Measurements from ENCODE around the gene KIAA0586. TPM values are rescaled to one million over a fixed set of nuclear protein-coding genes. Genes with fewer than 3 reads are reported as not detected.
"Not testable (repeated sequence)": the region's sequence is repeated elsewhere in the genome, so short reads cannot be mapped to it uniquely, and the experiment has no call there.

The KIAA0586 gene
- total RNA-seq, 1 donor from 2014 or later = 21.0 TPM

DNA sequence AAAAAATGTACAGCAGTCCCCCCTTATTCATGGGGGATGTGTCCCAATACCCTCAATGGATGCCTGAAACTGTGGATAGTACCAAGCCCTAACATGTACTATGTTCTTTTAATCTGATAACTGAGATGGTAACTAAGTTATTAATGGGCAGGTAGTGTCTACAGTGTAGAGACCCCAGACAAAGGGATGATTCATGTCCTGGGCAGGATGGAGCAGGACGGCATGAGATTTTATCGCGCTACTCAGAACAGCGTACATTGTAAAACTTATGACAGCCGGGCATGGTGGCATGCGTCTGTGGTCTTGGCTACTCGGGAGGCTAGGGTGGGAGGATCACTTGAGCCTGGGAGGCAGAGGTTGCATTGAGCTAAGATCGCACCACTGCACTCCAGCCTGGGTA lies 37.1 kb downstream of the KIAA0586 start:
- DNase-seq = no peak

DNA sequence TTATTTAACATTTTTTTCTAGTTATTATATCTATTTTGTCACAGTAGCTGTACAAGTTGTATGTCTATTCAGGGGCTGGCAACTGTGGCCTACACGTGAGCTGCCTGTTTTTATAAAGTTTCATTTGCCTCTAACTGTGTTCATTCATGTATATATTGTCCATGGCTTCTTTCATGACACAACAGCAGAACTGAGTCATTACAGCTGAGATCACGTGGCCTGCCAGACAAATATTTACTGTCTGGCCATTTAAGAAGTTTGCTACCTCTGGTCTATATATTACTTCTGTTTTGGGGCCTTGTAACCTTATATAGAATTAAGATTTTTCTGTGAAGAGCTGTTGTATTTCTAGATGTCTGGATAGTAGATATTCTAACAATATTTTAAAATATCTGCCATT lies 37.9 kb downstream of the KIAA0586 start:
- no peak for DNase-seq

- no peak for DNase-seq
Observed at GRCh38 chr14:58466459-58466858, 38.9 kb downstream of the KIAA0586 start.

- DNase-seq = no peak
Observed at GRCh38 chr14:58467575-58467974, 40.1 kb downstream of the KIAA0586 start.

DNA sequence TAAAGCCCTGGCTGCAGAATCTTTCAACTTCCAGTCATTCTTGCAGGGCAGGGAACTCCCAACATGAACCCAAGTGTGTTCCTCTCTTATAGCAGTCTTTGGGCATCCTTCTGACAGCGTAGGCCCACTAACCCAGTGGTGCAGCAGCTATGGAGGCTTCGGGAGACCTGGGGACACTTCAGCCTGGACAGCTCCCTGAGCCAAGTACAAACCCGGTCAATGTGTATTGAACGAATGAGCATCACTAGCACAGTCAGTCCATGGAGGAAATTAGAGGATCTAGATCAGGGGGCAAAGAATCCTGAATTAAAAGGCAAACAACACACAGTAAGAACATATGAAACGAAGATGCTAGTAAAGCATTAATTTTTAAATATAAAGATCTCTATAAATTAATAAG lies 41.8 kb downstream of the KIAA0586 start:
- DNase-seq = no peak

DNA sequence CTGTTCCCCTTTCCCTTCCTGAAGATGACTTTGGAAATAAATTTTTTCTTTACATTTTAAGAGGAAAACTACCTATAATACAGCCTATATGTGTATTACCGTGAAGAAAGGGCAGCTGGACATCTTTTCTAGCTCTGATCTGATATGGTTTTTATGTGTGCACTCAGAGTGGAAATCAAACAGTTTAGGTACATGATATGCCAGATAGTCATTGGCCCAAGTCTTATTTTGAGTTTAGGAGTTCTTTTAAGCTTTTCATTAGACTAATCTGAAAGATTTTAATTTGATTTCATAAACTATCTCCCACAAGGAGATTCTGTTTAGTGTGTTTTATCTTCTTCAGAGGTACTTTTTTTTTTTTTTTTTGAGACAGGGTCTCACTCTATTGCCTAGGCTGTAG lies 48.8 kb downstream of the KIAA0586 start:
- no peak for DNase-seq

GRCh38 chr14:58477653-58478052 lies 50.1 kb downstream of the KIAA0586 start:
- DNase-seq = no peak

DNA sequence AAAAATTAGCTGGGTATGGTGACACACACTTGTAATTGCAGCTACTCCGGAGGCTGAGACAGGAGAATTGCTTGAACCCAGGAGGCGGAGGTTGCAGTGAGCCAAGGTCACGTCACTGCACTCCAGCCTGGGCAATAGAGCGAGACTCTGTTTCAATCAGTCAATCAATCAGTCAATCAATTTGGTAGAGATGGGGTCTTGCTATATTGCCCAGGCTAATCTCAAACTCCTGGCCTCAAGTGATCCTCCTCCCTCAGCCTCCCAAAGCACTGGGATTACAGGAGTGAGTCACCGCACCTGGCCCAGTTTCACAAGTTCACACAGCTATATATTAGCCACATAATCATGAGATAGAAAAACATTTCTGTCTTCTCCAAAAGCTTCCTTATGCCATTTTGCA lies 50.8 kb downstream of the KIAA0586 start:
- not testable (repeated sequence) for DNase-seq

DNA sequence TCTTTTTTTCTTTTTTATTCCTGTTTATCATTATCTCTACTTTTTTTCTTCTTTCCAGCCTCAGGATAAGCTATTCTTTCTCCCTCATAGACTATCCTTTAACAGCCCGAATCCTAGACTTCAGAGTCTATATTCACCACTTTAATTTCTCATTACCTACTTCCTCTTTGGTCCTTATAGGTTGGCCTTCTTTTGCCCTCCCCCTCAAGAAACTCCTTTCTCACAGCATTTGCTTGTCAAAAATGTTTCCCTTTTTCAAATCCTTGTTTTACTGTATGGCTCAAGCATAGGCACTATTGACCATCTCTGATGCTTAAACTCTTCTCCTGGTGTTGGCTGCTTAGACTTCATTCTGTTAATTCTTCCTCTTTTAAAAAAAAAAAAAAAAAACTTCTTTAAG lies 52.5 kb downstream of the KIAA0586 start:
- DNase-seq = no peak

GRCh38 chr14:58484176-58484575 lies 56.7 kb downstream of the KIAA0586 start:
- DNase-seq = no peak

DNA sequence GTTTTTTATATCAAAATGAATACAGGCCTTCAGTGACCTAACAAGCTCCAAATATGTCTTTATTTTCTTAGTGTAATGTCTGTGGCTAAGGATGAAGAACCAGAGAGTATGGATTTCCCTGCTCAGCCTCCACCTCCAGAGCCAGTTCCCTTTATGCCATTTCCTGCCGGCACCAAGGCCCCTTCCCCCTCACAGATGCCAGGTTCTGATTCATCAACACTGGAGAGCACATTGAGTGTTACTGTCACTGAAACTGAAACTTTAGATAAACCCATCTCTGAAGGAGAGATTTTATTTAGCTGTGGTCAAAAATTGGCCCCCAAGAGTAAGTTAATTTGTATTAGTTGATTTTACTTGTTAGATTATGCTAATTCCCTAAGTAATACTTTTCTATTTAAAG lies 61.0 kb downstream of the KIAA0586 start:
- DNase-seq = no peak

DNA sequence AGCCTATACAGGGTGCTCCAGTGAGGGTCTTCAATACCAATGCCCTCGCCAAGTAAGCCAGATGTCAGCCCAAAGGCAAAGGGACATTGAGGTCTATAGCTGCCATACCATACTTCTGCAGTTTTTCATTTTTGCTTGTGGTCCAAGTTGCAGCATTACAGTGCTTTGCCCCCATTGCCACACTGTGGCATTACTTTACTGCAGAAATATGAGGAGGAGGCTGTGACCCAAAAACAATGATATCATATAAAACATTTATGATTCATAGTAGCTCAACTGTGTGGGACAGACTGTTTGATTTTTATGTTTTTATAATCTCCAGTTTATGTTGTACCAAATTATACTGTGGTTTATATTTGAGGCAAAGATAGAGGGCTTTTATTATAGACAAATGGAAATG lies 64.1 kb downstream of the KIAA0586 start:
- no peak for DNase-seq

GRCh38 chr14:58492044-58492443 lies 64.5 kb downstream of the KIAA0586 start:
- DNase-seq = no peak

DNA sequence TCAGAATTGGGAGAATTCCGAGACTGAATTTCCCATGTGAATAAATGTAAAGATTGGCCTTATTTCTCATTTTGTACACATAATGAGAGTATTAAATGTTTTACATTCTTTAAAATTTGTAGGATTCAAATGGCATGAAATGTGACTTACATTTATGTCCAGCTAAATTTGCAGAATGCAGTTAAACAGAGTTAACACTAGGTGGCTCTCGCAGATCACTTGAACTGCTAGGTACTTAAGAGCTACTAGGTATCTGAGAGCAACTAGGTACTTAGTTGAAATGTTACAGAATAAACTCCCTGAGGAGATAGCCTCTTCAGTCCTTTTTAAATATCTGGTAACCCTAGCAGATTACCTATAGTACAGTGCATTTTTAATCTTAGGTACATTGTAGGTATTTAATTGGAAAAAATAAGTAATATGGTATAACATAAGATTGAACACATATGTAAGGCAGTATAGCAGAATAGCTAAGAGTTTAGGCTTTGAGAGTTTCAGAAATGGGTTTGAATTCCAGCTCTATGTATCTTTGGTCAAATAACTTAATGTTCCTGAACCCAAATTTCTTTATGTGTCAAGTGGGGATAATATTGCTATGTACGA lies 73.8 kb downstream of the KIAA0586 start:
- peak; percentile 69 for DNase-seq

- no peak for DNase-seq
Observed at GRCh38 chr14:58513272-58513671, 85.8 kb downstream of the KIAA0586 start.

- no peak for DNase-seq
Observed at GRCh38 chr14:58517592-58517991, 90.1 kb downstream of the KIAA0586 start.

- not testable (repeated sequence) for DNase-seq
Observed at GRCh38 chr14:58525691-58526090, 98.2 kb downstream of the KIAA0586 start.

DNA sequence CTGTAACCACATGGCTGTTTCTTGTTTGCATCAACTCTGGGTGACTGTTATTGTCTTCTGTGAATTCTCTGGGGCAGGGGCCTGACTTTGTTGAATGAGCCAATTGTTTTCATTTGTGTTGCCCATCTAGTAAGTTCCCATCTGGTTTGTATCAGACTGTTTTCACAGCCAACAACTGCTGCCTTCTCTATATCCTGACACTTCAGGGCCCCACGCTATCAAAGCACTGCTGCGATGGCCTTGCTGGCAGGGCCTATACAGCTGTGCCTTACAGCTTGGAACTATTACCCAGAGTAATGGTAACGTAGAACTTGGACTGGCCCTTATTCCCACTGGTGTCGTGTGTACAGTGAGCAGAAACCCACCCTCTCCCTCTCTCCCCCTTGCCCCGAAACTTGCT lies 105.9 kb downstream of the KIAA0586 start:
- peak; percentile 83 for DNase-seq

DNA sequence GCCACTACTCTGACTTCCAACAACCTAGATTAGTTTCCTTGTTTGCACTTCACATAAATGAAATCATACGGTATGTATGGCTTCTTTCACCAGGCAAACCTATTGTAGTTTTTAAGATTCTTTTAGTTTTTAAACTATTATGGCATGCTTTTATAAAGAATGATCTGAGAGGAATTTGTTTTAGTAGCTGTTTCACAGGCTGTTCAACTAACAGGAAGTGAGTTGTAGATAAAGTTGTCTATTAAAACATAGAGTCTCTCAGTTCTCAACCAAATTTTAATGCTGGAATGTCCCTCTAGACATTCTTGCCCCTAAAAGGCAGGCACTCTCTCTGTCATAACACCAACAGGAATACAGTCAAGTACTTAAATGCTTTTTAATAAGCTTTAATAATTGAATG lies 107.5 kb downstream of the KIAA0586 start:
- no peak for DNase-seq

- DNase-seq = no peak
Observed at GRCh38 chr14:58537004-58537403, 109.5 kb downstream of the KIAA0586 start.

- no peak for DNase-seq
Observed at GRCh38 chr14:58540749-58541632, 113.5 kb downstream of the KIAA0586 start.

DNA sequence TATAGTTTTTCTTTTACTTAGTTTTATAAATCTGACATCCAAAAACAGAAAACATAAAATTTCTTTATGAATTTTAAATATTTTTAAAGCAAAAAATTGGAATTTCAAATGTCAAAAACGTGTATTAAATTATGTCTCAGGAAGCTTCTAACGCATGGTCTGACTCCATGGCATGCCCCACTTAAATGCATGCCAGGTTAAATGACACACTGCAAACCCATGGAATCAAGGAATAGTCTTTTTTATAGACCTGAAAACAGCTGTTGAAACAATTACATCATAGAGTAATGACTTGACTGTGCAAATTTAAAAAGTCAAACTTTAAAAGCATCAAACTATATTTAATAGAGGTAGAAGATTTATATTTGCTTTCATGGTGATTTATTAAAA lies 114.1 kb downstream of the KIAA0586 start:
- no peak for DNase-seq

DNA sequence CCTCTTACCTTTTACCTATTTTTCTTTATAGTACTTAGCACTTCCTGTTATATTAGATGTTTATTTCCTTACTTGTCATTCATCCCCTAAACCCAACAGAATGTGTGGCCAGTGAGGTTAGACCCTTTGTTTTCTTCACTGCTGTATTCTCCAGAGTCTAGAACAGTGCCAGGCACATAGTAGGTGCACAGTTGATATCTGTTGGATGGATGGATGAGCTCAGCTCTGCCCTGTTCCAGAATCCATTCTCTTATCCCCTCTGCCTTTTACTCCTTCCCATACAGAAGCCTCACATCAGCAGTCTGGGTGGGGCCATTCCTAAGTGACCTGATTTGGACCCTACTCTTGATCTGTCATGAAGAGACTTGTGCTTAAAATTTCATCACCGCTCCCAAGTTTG lies 115.7 kb downstream of the KIAA0586 start:
- DNase-seq = no peak

DNA sequence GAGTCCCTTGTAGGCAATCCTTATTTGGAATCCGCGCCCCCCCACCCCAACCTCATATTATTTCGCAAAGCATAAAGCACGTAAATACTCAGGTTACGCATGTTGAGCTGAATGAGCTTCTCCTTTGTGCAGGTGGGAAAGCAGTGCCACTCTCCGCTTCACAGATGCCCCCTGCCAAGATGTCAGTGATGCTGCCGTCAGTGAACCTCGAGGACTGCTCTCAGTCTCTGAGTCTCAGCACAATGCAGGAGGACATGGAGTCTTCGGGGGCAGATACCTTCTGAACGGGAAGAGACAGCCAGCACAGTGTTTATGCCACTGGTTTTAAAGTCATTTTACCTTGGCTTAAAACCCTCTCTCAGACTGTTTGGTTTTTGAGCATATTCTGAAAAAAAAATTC lies 120.1 kb downstream of the KIAA0586 start:
- DNase-seq = no peak

Measured in skin of body (tissue), 2 donors.